Left ventricle myocardium superior (tissue), 1 donor: ENCODE results near the gene DNAJB13. TPM values are rescaled to one million over a fixed set of nuclear protein-coding genes. Genes with fewer than 3 reads are reported as not detected.

ENCODE experiments used
- ATAC-seq: fragments of 200-7000 bp; cut with Tn5 transposase; one replicate; pipeline ENCODE4 v1.9.1; 2020; ENCODE audit warnings: mild to moderate bottlenecking, moderate library complexity
- DNase-seq: peaks from one replicate; pipeline ENCODE4 v3.0.0-alpha.2; 2020
- intact Hi-C: fragments of 100-400 bp; cut with micrococcal nuclease; formaldehyde crosslinking; loops from one replicate; pipeline ENCODE4 v1.11.0; 2022
- total RNA-seq: library from RNA; stranded (reverse); fragmentation: NEBNext Ultra II Directional; extraction: Animal tissue kit (Norgen Biotek cat#: 25700); gene quantifications from one replicate; pipeline ENCODE4 v1.2.1, GENCODE V29; 2021
- donor health status: DM: no; HTN: yes; CAD: no; lungs with severe emphysema.

Gene DNAJB13
- total RNA-seq, 1 donor from 2014 or later = not detected

- DNase-seq (no peak), ATAC-seq (peak; percentile 59)
- intact Hi-C loops = no loop called here
Observed at GRCh38 chr11:73995247-73995646, 44.4 kb downstream of the DNAJB13 start.

- ATAC-seq = no peak
- intact Hi-C loops = no loop called here
Observed at GRCh38 chr11:73995731-73996130, 44.9 kb downstream of the DNAJB13 start.

DNA sequence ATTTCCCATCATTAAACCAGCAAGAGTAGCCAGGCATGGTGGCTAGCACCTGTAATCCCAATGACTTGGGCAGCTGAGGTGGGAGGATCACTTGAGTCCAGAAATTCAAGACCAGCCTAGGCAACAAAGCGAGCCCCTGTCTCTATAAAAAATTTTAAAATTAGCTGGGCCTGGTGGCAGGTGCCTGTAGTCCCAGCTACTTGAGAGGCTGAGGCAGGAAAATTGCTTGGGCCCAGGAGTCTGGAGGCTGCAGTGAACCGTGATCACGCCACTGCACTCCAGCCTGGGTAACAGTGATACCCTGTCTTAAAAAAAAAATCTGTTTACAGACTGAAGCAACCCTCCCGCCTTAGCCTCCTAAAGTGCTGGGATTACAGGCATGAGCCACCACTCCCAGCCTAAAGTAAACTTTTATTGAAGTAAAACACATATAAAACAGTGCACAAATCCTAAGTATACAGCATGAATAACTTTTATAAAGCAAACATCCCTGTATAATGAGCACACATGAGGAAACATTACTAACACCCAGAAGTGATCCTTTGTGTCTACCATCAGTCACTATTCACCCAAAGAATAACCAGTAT lies 45.4 kb downstream of the DNAJB13 start:
- DNase-seq = no peak
- intact Hi-C loops = no loop called here
- ATAC-seq = no peak

More at GRCh38 chr11:73995731-73996130, 44.9 kb downstream of the DNAJB13 start:
- DNase-seq = no peak

- ATAC-seq (no peak), DNase-seq (no peak)
- intact Hi-C loops = no loop called here
Observed at GRCh38 chr11:73997120-73997770, 46.4 kb downstream of the DNAJB13 start.

- ATAC-seq = no peak
Observed at GRCh38 chr11:73998846-73999575, 48.2 kb downstream of the DNAJB13 start.

GRCh38 chr11:73999581-74000306 lies 48.9 kb downstream of the DNAJB13 start:
- intact Hi-C loops = no loop called here
- no peak for ATAC-seq
- no peak for DNase-seq

More at GRCh38 chr11:73998846-73999575, 48.2 kb downstream of the DNAJB13 start:
- no peak for DNase-seq
- intact Hi-C loops = no loop called here

GRCh38 chr11:74000307-74001133 lies 49.7 kb downstream of the DNAJB13 start:
- no peak for ATAC-seq
- intact Hi-C loops = no loop called here

DNA sequence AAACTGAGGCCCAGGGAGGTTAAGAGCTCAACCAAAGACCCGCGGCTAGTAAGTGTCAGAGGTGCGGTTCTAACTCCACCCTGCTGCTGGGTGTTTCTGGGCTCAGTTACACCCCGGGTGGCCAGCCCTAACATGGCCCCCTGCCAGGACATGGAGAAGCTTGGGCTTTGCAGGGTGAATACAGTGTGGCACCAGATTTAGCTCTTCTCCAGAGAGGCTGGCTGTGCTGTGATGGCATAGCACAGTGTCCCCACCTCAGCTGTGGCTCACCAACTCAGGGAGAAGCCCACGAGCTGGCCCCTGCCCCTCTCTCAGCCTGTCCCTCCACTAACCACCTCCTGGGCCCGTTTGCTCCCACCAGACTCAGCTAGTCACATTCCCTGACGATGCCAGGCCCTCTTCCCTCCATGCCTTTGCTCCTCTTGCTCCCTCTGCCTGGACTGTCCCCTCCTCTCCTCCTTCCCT lies 51.0 kb downstream of the DNAJB13 start:
- ATAC-seq = no peak
- intact Hi-C loops = no loop called here

More at GRCh38 chr11:74000307-74001133, 49.7 kb downstream of the DNAJB13 start:
- no peak for DNase-seq

DNA sequence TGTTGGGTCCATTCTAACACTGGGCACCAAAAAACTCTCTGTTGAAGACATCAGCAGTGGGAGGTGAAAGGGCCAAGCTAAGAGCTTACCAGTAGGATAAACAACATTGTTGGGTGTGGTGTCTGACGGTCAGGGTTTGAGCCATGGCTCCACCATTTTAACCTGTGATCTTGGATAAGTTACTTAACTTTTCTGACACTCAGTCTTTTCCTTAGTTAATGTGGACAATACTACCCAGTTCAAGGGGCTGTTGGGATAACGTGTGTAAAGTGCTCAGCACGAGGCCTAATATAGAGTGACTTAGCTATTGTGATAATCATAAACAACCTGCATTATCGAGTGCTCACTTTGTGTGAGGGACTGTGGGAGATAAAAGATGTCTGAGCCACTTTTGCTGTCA lies 52.0 kb downstream of the DNAJB13 start:
- no peak for ATAC-seq
- DNase-seq = no peak
- intact Hi-C loops = no loop called here

More for the DNA sequence above, 51.0 kb downstream of the DNAJB13 start:
- no peak for DNase-seq

GRCh38 chr11:74004046-74004695 lies 53.3 kb downstream of the DNAJB13 start:
- ATAC-seq (no peak), DNase-seq (no peak)
- intact Hi-C loops = no loop called here

GRCh38 chr11:74004759-74005615 lies 54.2 kb downstream of the DNAJB13 start:
- no peak for DNase-seq
- ATAC-seq = no peak
- intact Hi-C loops = no loop called here

GRCh38 chr11:74005721-74006517 lies 55.1 kb downstream of the DNAJB13 start:
- DNase-seq (no peak), ATAC-seq (no peak)
- intact Hi-C loops = no loop called here

- ATAC-seq = no peak
- DNase-seq = no peak
- intact Hi-C loops = no loop called here
Observed at GRCh38 chr11:74006743-74007304, 56.0 kb downstream of the DNAJB13 start.

DNA sequence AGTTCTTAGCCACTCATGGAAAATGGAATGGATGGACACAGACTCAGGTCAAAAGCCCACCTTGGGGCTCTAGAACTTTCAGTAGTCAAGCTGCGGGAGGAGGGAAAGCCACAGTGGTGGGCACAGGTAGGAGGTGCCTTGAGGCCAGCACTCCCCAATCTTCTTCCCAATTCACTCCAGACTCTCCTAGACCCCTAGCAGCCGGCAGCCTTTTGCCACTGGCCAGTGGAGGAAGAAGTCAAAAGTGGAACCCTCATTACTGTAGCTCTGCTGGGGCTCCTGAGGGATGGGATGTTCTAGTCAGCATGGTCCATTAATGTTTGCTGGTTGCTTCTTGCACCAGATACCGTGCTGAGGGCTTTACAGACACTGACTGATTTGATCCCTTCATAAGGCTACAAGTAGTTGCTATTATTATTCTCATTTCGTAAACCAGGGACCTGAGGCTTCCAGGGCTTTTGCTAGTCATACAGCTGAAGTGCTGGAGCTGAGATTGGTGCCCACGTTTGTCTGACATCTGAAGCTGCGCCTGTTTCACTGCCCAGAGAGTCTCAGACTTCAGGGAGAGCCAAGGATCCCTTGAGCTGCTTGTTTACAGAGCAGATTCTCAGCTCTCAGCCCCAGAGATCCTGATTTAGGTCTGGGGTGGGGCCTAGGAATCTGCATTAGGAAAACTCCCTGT lies 57.0 kb downstream of the DNAJB13 start:
- ATAC-seq = peak; percentile 61
- DNase-seq = no peak
- intact Hi-C loops = no loop called here

DNA sequence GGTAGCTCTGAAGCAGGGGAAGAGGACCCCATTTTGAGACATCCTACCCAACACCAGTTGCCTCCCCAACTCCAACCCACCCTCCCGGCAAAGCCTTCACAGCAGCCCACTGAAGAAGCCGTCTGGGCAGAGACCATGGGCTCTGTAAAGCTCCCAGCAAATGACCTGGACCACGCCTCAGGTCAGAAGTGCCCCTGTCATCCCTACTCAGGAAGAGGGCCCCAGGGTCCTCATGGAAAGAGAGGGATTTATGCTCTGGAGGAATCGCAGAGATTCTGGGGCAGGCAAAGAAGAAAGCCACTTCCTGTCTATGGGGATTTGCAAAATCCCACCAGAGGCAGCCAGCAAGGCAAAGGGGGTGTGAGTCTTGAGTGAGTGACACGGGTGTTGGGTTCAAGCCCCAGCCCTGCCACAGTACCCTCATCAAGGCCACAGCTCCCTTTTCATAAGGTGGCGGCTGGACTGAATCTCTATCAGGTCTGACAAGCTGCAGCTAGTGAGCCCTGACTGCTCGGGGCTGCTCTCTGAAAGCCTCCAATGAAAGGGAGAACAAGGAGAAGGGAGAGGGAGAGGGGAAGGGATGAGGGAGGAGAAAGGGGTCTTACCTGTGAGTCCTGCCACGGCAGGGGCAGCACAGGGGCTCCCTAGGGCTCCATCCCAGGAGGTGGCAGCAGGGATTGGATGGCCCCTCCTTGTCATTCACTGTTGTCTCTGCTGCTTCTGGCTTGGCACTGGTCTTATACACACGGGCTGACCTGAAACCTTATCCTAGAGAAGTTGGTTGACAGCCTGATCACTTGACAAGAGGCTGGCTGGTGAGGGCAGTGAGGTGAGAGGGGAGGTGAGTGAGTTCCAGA lies 57.8 kb downstream of the DNAJB13 start, which contains the start of gene UCP3:
Gene UCP3 (minus strand): TSS at position 713 of the 857 bp plus-strand sequence. CDS start 2,043 bp downstream, outside the sequence.
- ATAC-seq = peak; percentile 82
- DNase-seq = no peak
- intact Hi-C loops = no loop called here
